SHP77 (cell line): ENCODE data around the gene ZSCAN9.

Experiments
- DNase-seq, 2 experiments: peaks; one replicate each; lab custom pipeline; 2025; lab: John Stamatoyannopoulos, UW

The ZSCAN9 gene

DNA sequence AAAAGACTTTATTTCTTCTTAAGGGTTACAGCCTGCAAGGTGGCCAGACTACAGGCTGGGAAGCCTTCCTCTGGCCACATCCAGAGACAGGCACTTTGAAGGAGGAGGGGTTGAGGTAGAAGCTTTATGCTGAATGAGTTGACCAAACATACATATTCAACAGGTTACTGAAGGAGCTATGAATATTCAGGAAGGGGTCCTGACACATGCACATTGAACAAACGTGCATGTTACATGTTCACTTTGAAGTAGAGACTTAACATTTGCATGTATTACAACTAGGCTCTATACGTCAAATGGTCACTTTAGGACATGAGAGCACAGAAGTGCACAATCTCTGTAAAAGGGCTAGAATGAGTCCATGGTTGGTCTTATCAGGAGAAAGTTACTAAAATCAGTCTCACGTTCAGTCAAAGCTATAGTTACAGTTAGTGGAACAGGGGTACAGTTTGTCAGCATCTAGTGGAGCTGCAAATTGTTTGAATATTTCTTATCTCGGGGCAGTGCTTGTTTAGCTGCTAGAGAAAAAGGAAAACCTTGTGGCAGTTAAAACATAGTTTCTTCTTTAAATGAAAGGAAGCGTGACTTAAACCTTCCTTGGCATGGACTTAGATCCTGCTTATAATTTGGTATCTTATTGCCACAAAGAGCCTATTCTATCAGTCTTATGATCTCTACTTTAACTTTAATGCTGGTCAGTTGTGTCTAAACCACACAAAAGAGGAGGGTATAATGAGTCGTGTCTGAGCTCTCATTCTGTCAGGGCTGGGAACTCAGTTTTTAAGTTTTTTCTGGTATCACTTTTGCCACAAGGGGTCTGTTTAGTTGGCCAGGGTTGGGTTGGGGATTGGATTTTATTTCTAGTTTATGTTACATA lies 4.6 kb upstream of the ZSCAN9 start:
- DNase-seq, result no peak

DNA sequence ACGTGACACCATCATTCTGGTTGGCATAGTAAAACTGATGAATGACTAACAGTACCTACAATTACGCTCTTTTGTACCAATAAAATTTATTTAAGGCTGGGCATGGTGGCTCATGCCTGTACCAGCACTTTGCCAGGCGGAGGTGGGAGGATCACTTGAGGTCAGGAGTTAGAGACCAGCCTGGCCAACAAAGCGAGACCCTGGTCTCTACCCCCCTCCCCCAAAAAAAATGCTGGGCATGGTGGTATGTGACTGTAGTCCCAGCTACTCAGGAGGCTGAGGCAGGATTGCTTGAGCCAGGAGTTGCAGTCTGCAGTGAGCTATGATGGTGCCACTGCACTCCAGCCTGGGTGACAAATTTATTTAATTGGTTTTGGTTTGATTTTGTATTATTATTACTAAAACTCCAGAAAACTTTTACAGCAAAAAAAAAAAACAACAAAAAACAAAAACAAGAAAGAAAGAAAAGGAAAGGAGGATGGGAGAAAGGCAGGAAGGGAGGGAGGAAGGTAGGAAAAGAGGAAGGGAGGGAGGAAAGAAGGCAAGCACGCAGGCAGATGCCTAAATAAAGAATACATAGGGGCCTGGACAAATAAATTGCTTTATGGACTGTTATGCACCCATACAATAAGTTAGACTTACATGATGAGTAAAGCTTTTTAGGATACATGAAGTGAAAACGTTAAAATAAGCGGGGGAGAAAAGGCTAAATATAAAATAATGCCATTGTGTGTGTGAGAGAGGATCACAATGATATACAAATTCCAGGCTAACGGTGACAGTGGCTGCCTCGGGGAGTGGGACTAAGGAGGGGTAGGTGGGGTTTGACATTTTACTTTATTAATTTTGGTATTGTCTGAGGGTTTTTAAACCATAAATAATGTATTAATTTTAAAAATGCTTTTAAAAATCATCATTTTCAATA lies 682 bp upstream of the ZSCAN9 start:
- DNase-seq, result no peak

- DNase-seq, result no peak
Observed at GRCh38 chr6:28226460-28226859, 1.4 kb downstream of the ZSCAN9 start.

DNA sequence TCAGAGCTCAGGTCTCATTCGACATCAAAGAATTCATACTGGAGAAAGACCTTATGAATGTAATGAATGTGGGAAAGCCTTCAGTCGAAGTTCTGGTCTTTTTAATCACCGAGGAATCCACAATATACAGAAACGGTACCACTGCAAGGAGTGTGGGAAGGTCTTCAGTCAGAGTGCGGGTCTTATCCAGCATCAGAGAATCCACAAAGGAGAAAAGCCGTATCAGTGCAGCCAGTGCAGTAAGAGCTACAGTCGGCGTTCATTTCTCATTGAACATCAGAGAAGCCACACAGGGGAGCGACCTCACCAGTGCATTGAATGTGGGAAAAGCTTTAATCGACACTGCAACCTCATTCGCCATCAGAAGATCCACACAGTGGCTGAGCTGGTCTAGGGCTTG lies 7.7 kb downstream of the ZSCAN9 start:
- no peak for DNase-seq

DNA sequence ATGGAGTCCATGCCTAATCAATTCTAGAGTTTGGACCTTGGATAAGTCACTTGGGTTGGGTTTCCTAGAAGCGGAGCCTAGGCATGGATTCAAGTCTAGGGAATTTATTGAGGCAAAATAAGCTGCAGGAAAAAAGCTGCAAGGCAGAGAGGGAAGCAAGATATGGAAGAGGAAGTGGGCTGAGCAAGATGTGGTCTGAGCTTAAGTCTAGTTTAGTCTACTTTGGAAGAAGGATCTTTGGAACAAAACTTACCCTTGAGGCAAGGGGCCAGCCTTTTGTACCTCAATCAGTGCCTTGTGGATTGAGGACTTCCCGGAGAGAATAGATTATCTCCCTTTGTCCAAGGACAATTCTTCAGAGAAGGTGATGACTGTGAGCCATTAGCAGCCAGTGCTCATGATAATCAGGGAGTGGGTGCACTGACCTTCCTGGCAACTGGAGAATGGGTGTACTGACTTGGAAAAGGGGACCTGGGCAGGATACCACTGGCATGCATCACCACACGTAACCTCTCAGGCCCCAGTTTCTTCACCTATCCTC lies 10.9 kb downstream of the ZSCAN9 start:
- no peak for DNase-seq

DNA sequence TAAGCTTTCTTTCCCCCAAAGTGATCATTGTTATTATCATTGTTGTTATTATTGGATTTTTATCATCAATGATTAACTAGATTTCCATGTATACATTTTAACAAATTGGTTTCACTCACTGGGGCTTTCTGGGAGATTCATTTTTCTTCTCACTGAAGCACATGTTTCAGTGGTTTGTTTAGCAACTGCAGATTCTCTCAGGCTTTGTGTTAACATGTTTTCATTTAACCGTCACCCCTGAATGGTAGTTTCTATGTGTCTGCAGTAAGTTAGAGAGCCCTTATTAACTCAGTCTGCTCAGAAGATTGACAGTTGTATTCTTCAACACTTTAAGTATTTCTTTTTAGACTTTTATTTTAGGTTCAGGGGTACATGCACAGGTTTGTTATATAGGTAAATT lies 14.6 kb downstream of the ZSCAN9 start:
- DNase-seq, result no peak

DNA sequence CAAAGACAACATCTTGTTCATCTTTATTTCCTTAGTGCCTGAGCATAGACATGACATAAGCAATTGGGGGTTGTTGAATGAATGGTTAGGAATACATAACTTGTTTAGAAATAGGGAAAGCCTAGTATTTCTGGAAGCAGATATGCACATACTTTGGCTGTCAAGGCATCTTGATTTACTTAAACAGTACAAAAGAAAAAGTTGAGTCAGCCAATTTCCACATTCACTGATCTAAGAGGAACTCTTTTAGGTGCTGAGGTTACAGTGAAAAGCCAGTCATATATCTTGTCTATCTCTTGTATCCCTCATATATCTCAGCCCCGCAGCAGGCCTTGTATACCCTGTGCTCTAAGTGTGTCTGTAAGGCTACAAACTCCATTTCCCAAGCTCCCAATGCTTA lies 15.4 kb downstream of the ZSCAN9 start:
- no peak for DNase-seq

GRCh38 chr6:28243946-28244345 lies 18.9 kb downstream of the ZSCAN9 start:
- no peak for DNase-seq

GRCh38 chr6:28245206-28245941 lies 20.3 kb downstream of the ZSCAN9 start:
- DNase-seq, result no peak

GRCh38 chr6:28248916-28249315 lies 23.8 kb downstream of the ZSCAN9 start:
- no peak for DNase-seq

GRCh38 chr6:28250747-28251146 lies 25.7 kb downstream of the ZSCAN9 start:
- DNase-seq, result no peak

DNA sequence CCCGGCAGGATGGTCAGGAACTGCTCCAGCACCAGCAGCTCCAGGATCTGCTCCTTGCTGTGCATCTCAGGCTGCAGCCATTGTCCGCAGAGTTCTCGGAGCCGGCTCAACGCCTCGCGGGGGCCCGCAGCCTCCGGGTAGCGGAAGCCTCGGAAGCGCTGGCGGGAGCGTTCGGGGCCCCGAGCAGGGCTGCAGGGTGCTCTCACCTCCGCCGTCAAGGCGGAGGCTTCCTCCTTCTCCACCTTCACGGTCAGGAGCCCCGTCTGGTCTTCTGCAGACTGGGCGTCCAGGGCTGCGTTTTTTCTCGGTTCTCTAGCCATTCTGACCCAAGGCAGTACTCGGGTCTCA lies 26.6 kb downstream of the ZSCAN9 start:
- no peak for DNase-seq

DNA sequence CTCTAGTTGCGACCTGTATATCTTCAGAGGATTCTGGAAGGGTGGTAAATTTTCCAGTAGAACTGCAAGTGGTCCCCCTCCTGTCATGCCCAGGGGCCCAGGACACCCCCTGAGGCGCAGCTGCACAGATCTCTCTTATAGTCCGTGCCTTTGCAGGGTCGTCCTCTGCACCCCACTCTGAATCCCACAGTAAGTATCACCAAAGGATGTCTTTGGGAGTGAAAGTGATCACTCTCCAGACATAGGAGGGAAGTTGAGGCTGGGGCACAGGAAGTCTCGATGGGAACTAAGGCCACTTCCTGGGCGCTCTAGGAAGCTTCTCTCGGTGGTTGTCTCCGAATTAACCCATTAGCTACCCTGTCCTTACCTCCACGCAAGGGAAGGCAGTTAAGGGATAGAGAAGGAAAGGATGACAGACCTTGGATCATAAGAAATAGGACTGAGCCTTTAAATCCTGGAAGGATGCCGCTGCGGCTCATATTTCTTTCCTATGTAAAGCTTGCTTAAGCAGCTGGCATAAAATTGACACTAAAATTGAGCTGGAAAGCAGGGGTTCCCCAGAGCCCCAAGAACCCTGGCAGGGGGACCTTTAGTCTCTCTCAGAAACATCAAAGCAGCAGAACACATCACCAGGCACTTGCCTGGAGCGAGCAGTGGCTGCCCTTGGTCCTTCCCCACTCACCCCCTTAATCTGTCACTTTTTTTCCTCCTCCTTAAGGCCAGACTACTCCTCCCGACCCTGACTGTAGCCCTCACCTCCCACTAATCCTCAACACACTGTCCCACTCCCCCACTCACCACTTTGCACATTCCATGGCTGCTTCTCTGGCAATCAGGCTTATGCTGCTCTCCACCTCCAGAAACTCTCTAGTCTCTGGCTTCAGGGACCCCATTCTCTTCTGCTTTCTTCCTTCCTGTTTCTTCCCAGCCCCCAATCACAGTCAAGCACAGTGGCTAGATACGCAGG lies 27.2 kb downstream of the ZSCAN9 start, which contains the start of gene ZKSCAN4:
Gene ZKSCAN4 (minus strand): TSS at position 261 of the 967 bp plus-strand sequence. CDS start 289 bp downstream, outside the sequence.
- peak; percentile 80 to 81 for DNase-seq

DNA sequence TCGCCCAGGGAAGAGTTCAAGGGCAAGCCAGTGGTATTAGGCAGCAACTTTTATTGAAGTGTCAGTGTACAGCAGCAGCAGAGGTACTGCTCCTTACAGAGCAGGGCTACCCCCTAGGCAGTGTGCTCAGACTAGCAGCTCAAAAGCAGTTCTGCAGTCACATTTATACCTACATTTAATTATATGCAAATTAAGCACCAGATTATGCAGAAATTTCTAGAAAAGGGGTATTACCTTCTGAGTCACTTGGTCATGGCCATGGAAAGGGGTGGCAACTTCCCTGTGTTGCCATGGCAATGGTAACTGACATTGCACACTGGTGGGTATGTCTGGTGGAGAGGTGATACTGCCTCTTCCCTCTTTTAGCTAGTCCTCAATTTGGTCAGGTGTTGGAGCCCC lies 29.0 kb downstream of the ZSCAN9 start:
- DNase-seq, result no peak

DNA sequence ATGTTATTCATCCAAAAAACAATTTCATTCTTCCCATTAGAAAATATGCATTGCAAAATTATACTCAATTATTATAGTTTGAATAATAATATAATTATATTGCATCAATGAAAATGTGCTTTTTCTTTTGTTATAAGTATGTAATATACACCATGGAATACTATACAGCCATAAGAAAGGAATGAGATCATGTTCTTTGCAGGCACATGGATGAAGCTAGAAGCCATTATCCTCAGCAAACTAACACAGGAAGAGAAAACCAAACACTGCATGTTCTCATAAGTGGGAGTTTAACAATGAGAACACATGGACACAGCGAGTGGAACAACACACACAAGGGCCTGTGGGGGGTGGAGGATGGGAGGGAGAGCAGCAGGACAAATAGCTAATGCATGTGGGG lies 32.0 kb downstream of the ZSCAN9 start:
- no peak for DNase-seq

DNA sequence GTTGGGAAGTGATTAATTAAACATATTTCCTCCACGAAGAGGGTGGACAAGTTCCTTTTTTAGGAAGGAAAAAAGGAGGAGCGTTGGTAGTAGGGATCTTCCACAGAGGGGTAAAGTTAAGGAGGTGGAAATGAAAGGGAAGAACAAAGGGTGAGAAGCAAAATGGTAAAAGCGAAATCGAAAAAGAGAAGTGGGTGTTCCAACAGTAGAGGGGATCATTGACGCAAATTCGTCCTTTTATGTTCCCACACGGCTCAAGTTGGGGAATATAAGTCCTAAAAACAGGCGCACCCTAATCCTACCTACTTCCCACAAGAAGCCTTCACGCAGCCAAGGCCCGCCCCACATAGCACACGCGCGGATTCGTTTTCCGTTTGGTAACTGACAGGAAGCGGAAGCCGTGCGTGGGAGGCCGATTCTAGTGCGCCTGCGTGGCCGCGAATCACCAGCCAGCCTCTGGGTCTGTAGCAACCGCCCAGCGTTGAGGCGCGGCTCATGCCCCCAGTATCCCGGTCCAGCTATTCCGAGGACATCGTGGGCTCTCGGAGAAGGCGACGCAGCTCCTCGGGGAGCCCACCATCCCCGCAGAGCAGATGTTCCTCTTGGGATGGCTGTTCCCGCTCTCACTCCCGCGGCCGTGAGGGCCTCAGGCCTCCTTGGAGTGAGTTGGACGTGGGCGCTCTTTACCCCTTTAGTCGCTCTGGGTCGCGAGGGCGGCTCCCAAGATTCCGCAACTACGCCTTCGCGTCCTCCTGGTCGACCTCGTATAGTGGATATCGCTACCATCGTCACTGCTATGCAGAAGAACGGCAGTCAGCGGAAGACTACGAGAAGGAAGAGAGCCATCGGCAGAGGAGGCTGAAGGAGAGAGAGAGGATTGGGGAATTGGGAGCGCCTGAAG lies 34.1 kb downstream of the ZSCAN9 start, which contains the start of gene NKAPL:
Gene NKAPL (plus strand): TSS at position 421 of the 901 bp plus-strand sequence. CDS start 75 bp downstream, at position 496.
- DNase-seq, result no peak

DNA sequence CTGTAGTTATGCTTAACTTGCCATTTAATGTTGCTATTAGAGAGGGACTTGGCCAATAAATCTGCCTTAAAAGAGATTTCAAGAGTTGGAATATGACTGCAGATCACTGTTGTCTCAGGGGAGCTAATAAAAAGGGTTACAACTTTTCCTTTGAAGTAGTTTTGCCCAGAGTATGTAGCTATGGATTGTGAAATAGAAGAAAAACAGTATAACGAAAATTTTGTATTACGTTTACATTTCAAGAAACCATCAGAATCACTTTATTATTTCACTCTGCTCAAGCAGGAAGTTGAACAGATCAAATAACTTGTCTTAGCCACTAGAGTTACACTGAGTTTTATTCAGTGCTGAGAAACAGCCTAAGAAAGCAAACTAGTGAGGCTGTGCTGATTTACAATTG lies 38.8 kb downstream of the ZSCAN9 start:
- no peak for DNase-seq

DNA sequence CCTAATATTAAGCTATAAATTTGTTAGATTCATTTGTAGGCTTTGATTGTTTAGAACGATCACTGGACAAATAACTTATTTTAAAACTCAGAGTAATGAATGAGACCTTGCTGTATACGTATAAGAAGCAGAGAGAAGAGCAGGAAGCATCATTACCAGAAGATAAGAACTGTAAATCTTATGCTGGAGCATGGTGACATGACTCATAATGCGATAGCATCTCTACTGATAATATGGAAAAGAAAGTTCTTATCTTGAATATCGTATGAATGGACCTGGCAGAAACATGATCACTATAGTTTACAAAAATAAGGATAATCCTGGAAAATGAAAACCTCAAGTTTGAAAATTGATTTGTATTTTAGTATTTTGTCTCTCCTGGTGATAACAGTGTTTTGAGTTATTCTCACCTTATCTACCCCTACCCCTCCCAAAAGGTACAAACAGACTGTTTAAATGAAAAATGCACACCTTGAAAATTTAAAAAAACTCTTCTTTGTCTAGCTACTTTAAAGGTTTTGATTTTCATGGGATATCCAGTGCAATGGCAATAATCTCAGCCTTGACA lies 39.8 kb downstream of the ZSCAN9 start:
- no peak for DNase-seq

GRCh38 chr6:28266563-28266961 lies 41.5 kb downstream of the ZSCAN9 start:
- no peak for DNase-seq
